ENCODE data around the gene TMEM243.

GRCh38 chr7:87151002-87151728 is 68.4 kb downstream of the TMEM243 start:
- TF ChIP-seq, protein P1, sequence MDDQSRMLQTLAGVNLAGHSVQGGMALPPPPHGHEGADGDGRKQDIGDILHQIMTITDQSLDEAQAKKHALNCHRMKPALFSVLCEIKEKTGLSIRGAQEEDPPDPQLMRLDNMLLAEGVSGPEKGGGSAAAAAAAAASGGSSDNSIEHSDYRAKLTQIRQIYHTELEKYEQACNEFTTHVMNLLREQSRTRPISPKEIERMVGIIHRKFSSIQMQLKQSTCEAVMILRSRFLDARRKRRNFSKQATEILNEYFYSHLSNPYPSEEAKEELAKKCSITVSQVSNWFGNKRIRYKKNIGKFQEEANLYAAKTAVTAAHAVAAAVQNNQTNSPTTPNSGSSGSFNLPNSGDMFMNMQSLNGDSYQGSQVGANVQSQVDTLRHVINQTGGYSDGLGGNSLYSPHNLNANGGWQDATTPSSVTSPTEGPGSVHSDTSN (IDR thresholded peaks at IDR 0.05) = no peak
- no peak for TF ChIP-seq RCOR1 (IDR thresholded peaks at IDR 0.05; ENCODE audit: low read depth, low read length)
- TF ChIP-seq, protein P2, sequence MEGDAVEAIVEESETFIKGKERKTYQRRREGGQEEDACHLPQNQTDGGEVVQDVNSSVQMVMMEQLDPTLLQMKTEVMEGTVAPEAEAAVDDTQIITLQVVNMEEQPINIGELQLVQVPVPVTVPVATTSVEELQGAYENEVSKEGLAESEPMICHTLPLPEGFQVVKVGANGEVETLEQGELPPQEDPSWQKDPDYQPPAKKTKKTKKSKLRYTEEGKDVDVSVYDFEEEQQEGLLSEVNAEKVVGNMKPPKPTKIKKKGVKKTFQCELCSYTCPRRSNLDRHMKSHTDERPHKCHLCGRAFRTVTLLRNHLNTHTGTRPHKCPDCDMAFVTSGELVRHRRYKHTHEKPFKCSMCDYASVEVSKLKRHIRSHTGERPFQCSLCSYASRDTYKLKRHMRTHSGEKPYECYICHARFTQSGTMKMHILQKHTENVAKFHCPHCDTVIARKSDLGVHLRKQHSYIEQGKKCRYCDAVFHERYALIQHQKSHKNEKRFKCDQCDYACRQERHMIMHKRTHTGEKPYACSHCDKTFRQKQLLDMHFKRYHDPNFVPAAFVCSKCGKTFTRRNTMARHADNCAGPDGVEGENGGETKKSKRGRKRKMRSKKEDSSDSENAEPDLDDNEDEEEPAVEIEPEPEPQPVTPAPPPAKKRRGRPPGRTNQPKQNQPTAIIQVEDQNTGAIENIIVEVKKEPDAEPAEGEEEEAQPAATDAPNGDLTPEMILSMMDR (IDR thresholded peaks at IDR 0.05) = no peak
- no peak for TF ChIP-seq POLR2A (IDR thresholded peaks at IDR 0.05; ENCODE audit: low read length)
- TF ChIP-seq HMGXB4 (CRISPR knock-in tag; IDR thresholded peaks at IDR 0.05; ENCODE audit: borderline replicate concordance) = no peak
- no peak for TF ChIP-seq POLR2AphosphoS2 (conservative IDR thresholded peaks at IDR 0.05; ENCODE audit: low read length)
- no peak for TF ChIP-seq EP300 (IDR thresholded peaks at IDR 0.05)
- TF ChIP-seq, protein P3, sequence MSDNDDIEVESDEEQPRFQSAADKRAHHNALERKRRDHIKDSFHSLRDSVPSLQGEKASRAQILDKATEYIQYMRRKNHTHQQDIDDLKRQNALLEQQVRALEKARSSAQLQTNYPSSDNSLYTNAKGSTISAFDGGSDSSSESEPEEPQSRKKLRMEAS (IDR thresholded peaks at IDR 0.05) = no peak
- TF ChIP-seq RNF2 (IDR thresholded peaks at IDR 0.05; ENCODE audit: borderline replicate concordance, low read depth) = no peak

All from A549 (cell line).